OCI-LY3 (cell line): Measurements from ENCODE around the gene KRT1.

Experiments used
- H2AFZ ChIP-seq: fragments of 200-600, 300-600 bp; shearing (Covaris generic); 2 replicates; pipeline ENCODE4 v1.6.0; 2014; ENCODE audit warnings: antibody characterized with exemption, low read depth, low read length
- H3K27ac ChIP-seq: fragments of 200-600, 300-600 bp; sonication (generic); 2 replicates; pipeline ENCODE4 v1.5.1; 2014; ENCODE audit warnings: mild to moderate bottlenecking, low read length, moderate library complexity, mixed read lengths
- H3K27me3 ChIP-seq: fragments of 200-600, 300-600 bp; sonication (generic); 2 replicates; pipeline ENCODE4 v1.6.1; 2014; ENCODE audit warnings: low read depth, low read length, mixed read lengths
- H3K36me3 ChIP-seq: fragments of 200-600, 300-600 bp; sonication (generic); replicated peaks from 2 replicates; pipeline ENCODE3; 2014; ENCODE audit warnings: low read depth, low read length, mixed read lengths
- H3K4me1 ChIP-seq: fragments of 300-600, 200-600 bp; sonication (generic); 2 replicates; pipeline ENCODE4 v1.6.1; 2014; ENCODE audit warnings: low read length, mixed read lengths
- H3K4me2 ChIP-seq: fragments of 200-600, 300-600 bp; sonication (generic); 2 replicates; pipeline ENCODE4 v1.6.1; 2014; ENCODE audit warnings: low read length, mixed read lengths
- H3K4me3 ChIP-seq: fragments of 300-600, 200-600 bp; sonication (generic); 2 replicates; pipeline ENCODE4 v1.5.1; 2014; ENCODE audit warnings: antibody characterized with exemption, mild to moderate bottlenecking, low read length, moderate library complexity
- H3K79me2 ChIP-seq: fragments of 300-600, 200-600 bp; shearing (Covaris generic); 2 replicates; pipeline ENCODE4 v1.6.1; 2014; ENCODE audit warnings: mild to moderate bottlenecking, low read length, mixed read lengths
- H3K9ac ChIP-seq: fragments of 300-600, 200-600 bp; shearing (Covaris generic); 2 replicates; pipeline ENCODE4 v1.6.0; 2014; ENCODE audit warnings: mild to moderate bottlenecking, low read length, moderate library complexity
- H3K9me3 ChIP-seq: fragments of 200-600, 300-600 bp; shearing (Covaris generic); 2 replicates; pipeline ENCODE4 v1.6.1; 2014; ENCODE audit warnings: low read length, mixed read lengths; ENCODE audit not compliant: insufficient read depth
- H4K20me1 ChIP-seq: fragments of 200-600, 300-600 bp; sonication (generic); 2 replicates; pipeline ENCODE4 v1.6.1; 2016; ENCODE audit warnings: low read length, mixed read lengths; ENCODE audit not compliant: insufficient read depth
- CTCF ChIP-seq: fragments of 200-600, 300-600 bp; sonication (generic); IDR thresholded peaks from 2 replicates; pipeline ENCODE4 v1.5.1; 2014; ENCODE audit warnings: antibody characterized with exemption, low read length, low read depth
- EZH2phosphoT487 ChIP-seq: fragments of 200-600 bp; shearing (Covaris generic); IDR thresholded peaks from 2 replicates; pipeline ENCODE4 v1.6.1; 2018; ENCODE audit warnings: antibody characterized with exemption, mixed run types, low read depth

The KRT1 gene

GRCh38 chr12:52649066-52649465, 31.1 kb downstream of the KRT1 start:
- H3K4me2 ChIP-seq: no peak overlapping the region
- peaks cover 27% of the 10 kb centered on the region for H3K27me3 ChIP-seq
- no peaks in the 10 kb centered on the region for H3K9me3 ChIP-seq
- peaks cover 6% of the 10 kb centered on the region for H3K4me1 ChIP-seq
- TF ChIP-seq CTCF (no peak), EZH2phosphoT487 (no peak)
- no peak overlapping the region for H3K4me3 ChIP-seq
- no peaks in the 10 kb centered on the region for H3K79me2 ChIP-seq
- no peak overlapping the region for H3K9ac ChIP-seq
- H4K20me1 ChIP-seq: peaks cover 5% of the 10 kb centered on the region; the same call in 1 of the 2 replicates
- no peak overlapping the region for H3K27ac ChIP-seq
- no peak overlapping the region for H2AFZ ChIP-seq
- no peaks in the 10 kb centered on the region for H3K36me3 ChIP-seq

- Histone ChIP-seq H4K20me1 (peaks cover 5% of the 10 kb centered on the region; the same call in 1 of the 2 replicates), H3K27ac (no peak overlapping the region), H3K27me3 (peaks cover 35% of the 10 kb centered on the region)
These were observed 32.1 kb downstream of the KRT1 start for GRCh38 chr12:52648012-52648550.

GRCh38 chr12:52647601-52648000, 32.6 kb downstream of the KRT1 start:
- no peak overlapping the region for H2AFZ ChIP-seq
- no peak overlapping the region for H3K4me2 ChIP-seq
- no peak overlapping the region for H3K27ac ChIP-seq
- H3K36me3 ChIP-seq: no peaks in the 10 kb centered on the region
- H3K4me3 ChIP-seq: no peak overlapping the region
- peaks cover 6% of the 10 kb centered on the region for H3K4me1 ChIP-seq
- no peaks in the 10 kb centered on the region for H3K9me3 ChIP-seq
- no peak overlapping the region for H3K9ac ChIP-seq
- peaks cover 5% of the 10 kb centered on the region; the same call in 1 of the 2 replicates for H4K20me1 ChIP-seq
- peaks cover 31% of the 10 kb centered on the region for H3K27me3 ChIP-seq
- TF ChIP-seq CTCF: no peak
- TF ChIP-seq EZH2phosphoT487: no peak
- H3K79me2 ChIP-seq: no peaks in the 10 kb centered on the region

More at GRCh38 chr12:52648012-52648550, 32.1 kb downstream of the KRT1 start:
- TF ChIP-seq EZH2phosphoT487 (no peak), CTCF (no peak)
- Histone ChIP-seq H3K9me3 (no peaks in the 10 kb centered on the region), H3K4me2 (no peak overlapping the region), H2AFZ (no peak overlapping the region), H3K4me3 (no peak overlapping the region), H3K4me1 (peaks cover 6% of the 10 kb centered on the region), H3K9ac (no peak overlapping the region), H3K79me2 (no peaks in the 10 kb centered on the region), H3K36me3 (no peaks in the 10 kb centered on the region)

- peaks cover 5% of the 10 kb centered on the region; the same call in 1 of the 2 replicates for H4K20me1 ChIP-seq
- H2AFZ ChIP-seq: no peak overlapping the region
- H3K79me2 ChIP-seq: no peaks in the 10 kb centered on the region
- H3K9me3 ChIP-seq: no peaks in the 10 kb centered on the region
- H3K4me3 ChIP-seq: no peak overlapping the region
- TF ChIP-seq CTCF (no peak), EZH2phosphoT487 (no peak)
- no peaks in the 10 kb centered on the region for H3K36me3 ChIP-seq
- H3K9ac ChIP-seq: no peak overlapping the region
- H3K4me1 ChIP-seq: peaks cover 6% of the 10 kb centered on the region
- H3K27ac ChIP-seq: no peak overlapping the region
- H3K27me3 ChIP-seq: peaks cover 40% of the 10 kb centered on the region
- no peak overlapping the region for H3K4me2 ChIP-seq
These were observed 33.6 kb downstream of the KRT1 start for GRCh38 chr12:52646613-52647012.
